HG03571 (cell line): ENCODE data around the gene RNASE1.
"Not testable (repeated sequence)": the region's sequence is repeated elsewhere in the genome, so short reads cannot be mapped to it uniquely, and the experiment has no call there.

Source experiments
- ATAC-seq: cut with Tn5 transposase; IDR thresholded peaks from one replicate; pipeline ENCODE4 v1.9.1; 2021; ENCODE audit not compliant: unreplicated experiment

RNASE1 gene

GRCh38 chr14:20775043-20775442, 27.6 kb downstream of the RNASE1 start:
- no peak for ATAC-seq

- no peak for ATAC-seq
Measured at GRCh38 chr14:20774258-20774824, 28.3 kb downstream of the RNASE1 start.

GRCh38 chr14:20772650-20773049, 30.0 kb downstream of the RNASE1 start:
- no peak for ATAC-seq

- ATAC-seq = no peak
Measured at GRCh38 chr14:20769421-20769820, 33.2 kb downstream of the RNASE1 start.

GRCh38 chr14:20768593-20768892, 34.1 kb downstream of the RNASE1 start:
- no peak for ATAC-seq

- no peak for ATAC-seq
Measured at GRCh38 chr14:20760950-20761349, 41.7 kb downstream of the RNASE1 start.

GRCh38 chr14:20759465-20759864, 43.2 kb downstream of the RNASE1 start:
- not testable (repeated sequence) for ATAC-seq

- ATAC-seq = no peak
Measured at GRCh38 chr14:20757965-20758364, 44.7 kb downstream of the RNASE1 start.

- no peak for ATAC-seq
Measured at GRCh38 chr14:20755037-20755436, 47.6 kb downstream of the RNASE1 start.

GRCh38 chr14:20754308-20754707, 48.3 kb downstream of the RNASE1 start:
- no peak for ATAC-seq

GRCh38 chr14:20751963-20752562, 50.6 kb downstream of the RNASE1 start:
- no peak for ATAC-seq
